GM13977 (cell line): ENCODE results near the gene LRRC7.

Source experiments
- DNase-seq: peaks from one replicate; pipeline ENCODE4 v3.0.0; 2012; ENCODE audit warnings: low spot score
- in situ Hi-C: fragments of 300-500 bp; cut with MboI; formaldehyde crosslinking; loops from one replicate; pipeline ENCODE4 v1.12.0; 2022; ENCODE audit warnings: low sequenced_read_pairs, low pct_unique_long_range_greater_than_20kb, mixed read lengths, inconsistent platforms; ENCODE audit not compliant: unreplicated experiment
- TF ChIP-seq, protein P1 (sequence below): IDR thresholded peaks from 2 replicates; pipeline ENCODE4 v1.5.1; 2012; ENCODE audit warnings: mild to moderate bottlenecking, control low read depth; ENCODE audit not compliant: insufficient read depth; ENCODE audit errors: extremely low read depth, missing control alignments

Gene LRRC7

DNA sequence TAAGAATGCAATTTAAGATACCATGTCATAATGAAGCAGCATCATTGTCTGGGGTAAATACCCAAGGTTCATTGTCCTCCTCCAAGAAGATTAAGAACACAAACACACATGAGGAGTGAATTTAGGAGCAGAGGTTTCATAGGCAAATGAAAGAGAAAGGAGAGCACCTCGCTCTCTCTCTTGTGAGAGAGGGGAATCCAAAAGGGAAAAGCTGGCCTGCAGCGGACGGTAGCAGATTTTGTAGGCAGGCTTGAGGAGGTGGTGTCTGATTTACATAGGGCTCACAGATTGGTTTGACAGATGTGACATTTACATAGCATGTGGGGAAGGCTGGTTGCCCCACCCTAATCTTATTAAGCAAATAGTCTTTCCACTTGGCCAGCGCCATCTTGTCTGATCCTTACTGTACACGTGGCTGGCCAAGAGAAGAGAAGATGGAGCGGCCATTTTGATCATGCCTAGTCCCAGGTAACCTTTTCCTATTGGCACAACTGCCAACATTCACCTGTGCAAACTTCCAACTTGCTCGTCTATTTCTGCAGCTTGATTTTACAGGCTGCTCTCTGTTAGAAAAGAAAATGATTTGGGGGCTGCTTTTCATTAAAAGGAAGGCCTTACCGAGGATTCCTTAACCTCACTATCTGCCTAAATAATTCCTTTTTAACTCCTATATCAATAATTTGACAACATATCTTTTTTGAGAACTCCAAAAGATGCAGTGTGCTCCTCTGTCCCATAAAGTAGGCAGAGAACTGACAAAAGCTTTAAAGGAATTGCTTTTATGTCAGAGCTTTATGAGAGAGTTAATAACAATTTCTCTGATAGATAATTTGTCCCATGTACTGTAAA lies 16.0 kb upstream of the LRRC7 start:
- in situ Hi-C loops = no loop called here
- TF ChIP-seq, protein P1, sequence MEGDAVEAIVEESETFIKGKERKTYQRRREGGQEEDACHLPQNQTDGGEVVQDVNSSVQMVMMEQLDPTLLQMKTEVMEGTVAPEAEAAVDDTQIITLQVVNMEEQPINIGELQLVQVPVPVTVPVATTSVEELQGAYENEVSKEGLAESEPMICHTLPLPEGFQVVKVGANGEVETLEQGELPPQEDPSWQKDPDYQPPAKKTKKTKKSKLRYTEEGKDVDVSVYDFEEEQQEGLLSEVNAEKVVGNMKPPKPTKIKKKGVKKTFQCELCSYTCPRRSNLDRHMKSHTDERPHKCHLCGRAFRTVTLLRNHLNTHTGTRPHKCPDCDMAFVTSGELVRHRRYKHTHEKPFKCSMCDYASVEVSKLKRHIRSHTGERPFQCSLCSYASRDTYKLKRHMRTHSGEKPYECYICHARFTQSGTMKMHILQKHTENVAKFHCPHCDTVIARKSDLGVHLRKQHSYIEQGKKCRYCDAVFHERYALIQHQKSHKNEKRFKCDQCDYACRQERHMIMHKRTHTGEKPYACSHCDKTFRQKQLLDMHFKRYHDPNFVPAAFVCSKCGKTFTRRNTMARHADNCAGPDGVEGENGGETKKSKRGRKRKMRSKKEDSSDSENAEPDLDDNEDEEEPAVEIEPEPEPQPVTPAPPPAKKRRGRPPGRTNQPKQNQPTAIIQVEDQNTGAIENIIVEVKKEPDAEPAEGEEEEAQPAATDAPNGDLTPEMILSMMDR = no peak
- DNase-seq = no peak

DNA sequence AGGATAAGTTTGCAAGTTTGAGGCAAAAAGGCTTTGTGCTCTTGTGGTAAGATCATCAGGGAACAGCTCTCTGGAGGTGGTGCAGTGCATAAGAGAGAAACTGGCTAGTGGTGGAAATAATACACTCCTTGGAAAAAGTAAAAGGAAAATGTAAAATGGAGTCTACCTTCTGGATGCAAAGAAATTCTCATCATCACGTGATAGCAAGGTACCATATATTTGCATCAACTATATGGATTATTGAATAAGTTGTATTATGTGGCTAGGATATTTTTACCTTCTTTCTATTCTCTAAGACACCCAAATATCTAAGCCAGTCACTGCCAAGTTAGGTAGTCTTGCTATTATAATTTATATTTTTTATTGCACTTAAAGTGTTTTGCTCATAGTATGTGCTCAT lies 14.0 kb upstream of the LRRC7 start:
- in situ Hi-C loops = no loop called here
- no peak for DNase-seq
- TF ChIP-seq, protein P1 = no peak

DNA sequence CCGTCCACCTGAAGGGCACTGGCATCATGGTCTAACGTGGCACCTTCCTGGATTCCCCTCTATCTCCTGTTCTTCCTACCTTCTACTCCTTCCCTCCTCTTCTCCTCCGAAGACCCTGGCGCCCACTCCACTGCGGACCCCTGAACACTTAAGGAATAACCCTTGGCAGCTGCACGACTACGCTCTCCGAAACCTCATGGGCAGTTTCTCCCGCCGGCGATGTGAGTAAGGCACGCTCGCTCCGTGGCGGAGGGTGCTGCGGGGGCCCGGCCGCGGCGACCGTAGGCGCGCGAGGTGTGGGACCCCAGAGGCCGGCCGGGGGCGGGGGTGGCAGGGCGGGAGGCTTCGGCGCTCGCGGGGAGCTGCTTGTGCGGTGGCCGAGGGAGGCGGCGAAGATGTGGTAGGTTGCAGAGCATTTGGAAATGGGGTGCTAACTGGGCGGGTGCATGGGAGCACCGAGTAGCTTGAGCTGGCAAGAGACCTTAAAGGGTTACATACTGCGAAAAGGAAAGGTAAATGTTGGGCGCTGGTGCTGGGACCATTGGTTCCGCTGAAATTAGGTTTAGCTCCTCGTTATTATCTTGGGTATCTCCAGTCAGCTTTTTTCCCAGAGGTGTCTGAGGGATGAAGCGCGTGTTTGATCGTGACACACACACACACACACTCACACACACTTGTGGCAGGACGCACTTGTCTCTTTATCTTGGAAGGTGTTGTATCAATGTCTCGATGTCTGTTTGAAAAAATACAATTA lies 876 bp downstream of the LRRC7 start:
- TF ChIP-seq, protein P1 = no peak

DNA sequence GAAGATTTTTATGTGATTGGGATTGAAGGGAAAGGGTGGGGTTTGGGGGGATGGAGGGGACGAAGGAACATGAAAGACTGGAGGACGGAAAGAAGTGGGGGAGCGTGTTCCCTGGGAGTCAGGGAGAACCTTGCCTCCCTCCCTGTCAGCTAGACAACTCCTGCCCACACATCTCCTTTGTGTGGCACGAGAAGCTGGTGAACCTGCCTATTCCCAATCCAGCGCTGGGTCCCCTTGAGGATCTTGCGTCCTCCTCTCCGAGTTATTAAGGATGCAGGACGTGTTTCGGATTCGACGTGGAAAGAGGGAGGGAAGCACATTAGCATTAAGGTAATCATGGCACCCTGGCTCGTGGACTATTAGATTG lies 1.4 kb downstream of the LRRC7 start:
- TF ChIP-seq, protein P1 = no peak
- in situ Hi-C loops = no loop called here
- DNase-seq = no peak

More for the DNA sequence above, 876 bp downstream of the LRRC7 start:
- peak; percentile 19 for DNase-seq
- in situ Hi-C loops = no loop called here

GRCh38 chr1:69569576-69570328 lies 2.0 kb downstream of the LRRC7 start:
- in situ Hi-C loops = no loop called here
- DNase-seq = no peak
- TF ChIP-seq, protein P1 = no peak

DNA sequence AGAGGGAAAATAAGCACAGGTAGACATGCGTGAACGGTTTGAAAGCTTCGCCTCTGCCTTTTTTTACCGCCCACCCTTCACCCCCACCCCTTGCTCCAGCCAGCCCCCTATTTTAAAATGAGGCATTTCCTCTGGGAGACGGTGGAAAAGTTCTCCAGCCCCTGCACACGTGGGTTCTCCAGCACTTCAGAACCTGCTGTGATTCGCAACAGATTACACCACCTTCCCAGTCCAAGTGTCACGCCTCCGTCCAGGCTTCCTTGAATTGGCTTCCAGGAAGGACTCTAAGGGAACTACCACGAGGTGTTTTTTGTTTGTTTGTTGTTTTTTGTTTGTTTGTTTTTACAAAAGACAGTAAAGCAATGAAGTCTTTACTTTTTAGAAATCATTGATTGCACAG lies 2.6 kb downstream of the LRRC7 start:
- TF ChIP-seq, protein P1 = no peak
- in situ Hi-C loops = no loop called here
- DNase-seq = no peak
